Colonic mucosa (tissue), 4 donors: Measurements from ENCODE around the gene CLEC2B. TPM values are rescaled to one million over a fixed set of nuclear protein-coding genes. Genes with fewer than 3 reads are reported as not detected.

Experiments
- DNase-seq: peaks from one replicate; pipeline ENCODE4 v3.0.0-alpha.2; 2020
- H3K27ac ChIP-seq: fragments of 200-600 bp; one replicate; pipeline ENCODE4 v1.8.0; 2021
- H3K27me3 ChIP-seq: fragments of 200-600 bp; one replicate; pipeline ENCODE4 v1.8.0; 2021
- H3K36me3 ChIP-seq: fragments of 200-600 bp; one replicate; pipeline ENCODE4 v1.8.0; 2021
- H3K4me1 ChIP-seq: fragments of 200-600 bp; one replicate; pipeline ENCODE4 v1.8.0; 2021; ENCODE audit warnings: mild to moderate bottlenecking
- H3K4me3 ChIP-seq: fragments of 200-600 bp; one replicate; pipeline ENCODE4 v1.8.0; 2021
- H3K9ac ChIP-seq, 2 donors: one replicate each; pipeline ENCODE4 v1.7.0; 2013; ENCODE audit warnings: control low read depth in 2 of 2, low read depth in 2 of 2, low read length in 2 of 2
- H3K9me3 ChIP-seq: fragments of 200-600 bp; one replicate; pipeline ENCODE4 v1.8.0; 2021
- intact Hi-C: fragments of 100-400 bp; cut with DNase I; formaldehyde crosslinking; loops from one replicate; pipeline ENCODE4 v1.14.1; 2022
- total RNA-seq, 2 donors: library from RNA; stranded (reverse); fragmentation: NEBNext Ultra II Directional in 1 of 2; extraction: Animal tissue kit (Norgen Biotek cat#: 25700) in 1 of 2; gene quantifications; one replicate each; pipeline ENCODE4 v1.2.1, GENCODE V29; 2021
- TF ChIP-seq, protein P1 (sequence below): fragments of 200-600 bp; IDR thresholded peaks from one replicate; pipeline ENCODE4 v1.8.0; 2022; ENCODE audit warnings: antibody characterized with exemption, mild to moderate bottlenecking
- donor health status: healthy.
- donor health status: DM: no; HTN: no; CAD: no.
- donor health status: DM: no; HTN: no; CAD: no.

Gene CLEC2B
- total RNA-seq, 2 donors from 2014 or later = 1.7 to 6.7 TPM

- TF ChIP-seq, protein P1, sequence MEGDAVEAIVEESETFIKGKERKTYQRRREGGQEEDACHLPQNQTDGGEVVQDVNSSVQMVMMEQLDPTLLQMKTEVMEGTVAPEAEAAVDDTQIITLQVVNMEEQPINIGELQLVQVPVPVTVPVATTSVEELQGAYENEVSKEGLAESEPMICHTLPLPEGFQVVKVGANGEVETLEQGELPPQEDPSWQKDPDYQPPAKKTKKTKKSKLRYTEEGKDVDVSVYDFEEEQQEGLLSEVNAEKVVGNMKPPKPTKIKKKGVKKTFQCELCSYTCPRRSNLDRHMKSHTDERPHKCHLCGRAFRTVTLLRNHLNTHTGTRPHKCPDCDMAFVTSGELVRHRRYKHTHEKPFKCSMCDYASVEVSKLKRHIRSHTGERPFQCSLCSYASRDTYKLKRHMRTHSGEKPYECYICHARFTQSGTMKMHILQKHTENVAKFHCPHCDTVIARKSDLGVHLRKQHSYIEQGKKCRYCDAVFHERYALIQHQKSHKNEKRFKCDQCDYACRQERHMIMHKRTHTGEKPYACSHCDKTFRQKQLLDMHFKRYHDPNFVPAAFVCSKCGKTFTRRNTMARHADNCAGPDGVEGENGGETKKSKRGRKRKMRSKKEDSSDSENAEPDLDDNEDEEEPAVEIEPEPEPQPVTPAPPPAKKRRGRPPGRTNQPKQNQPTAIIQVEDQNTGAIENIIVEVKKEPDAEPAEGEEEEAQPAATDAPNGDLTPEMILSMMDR = no peak
- no peak for DNase-seq
- H3K9me3 ChIP-seq = no peaks in the 10 kb centered on the region
- no peaks in the 10 kb centered on the region for H3K36me3 ChIP-seq
- no peaks in the 10 kb centered on the region for H3K27me3 ChIP-seq
- no peaks in the 10 kb centered on the region for H3K4me1 ChIP-seq
- H3K9ac ChIP-seq = no peak overlapping the region
- H3K27ac ChIP-seq = no peak overlapping the region
- intact Hi-C loops = no loop called here
- H3K4me3 ChIP-seq = no peak overlapping the region
Observed at GRCh38 chr12:9897535-9897934, 28.4 kb upstream of the CLEC2B start.

DNA sequence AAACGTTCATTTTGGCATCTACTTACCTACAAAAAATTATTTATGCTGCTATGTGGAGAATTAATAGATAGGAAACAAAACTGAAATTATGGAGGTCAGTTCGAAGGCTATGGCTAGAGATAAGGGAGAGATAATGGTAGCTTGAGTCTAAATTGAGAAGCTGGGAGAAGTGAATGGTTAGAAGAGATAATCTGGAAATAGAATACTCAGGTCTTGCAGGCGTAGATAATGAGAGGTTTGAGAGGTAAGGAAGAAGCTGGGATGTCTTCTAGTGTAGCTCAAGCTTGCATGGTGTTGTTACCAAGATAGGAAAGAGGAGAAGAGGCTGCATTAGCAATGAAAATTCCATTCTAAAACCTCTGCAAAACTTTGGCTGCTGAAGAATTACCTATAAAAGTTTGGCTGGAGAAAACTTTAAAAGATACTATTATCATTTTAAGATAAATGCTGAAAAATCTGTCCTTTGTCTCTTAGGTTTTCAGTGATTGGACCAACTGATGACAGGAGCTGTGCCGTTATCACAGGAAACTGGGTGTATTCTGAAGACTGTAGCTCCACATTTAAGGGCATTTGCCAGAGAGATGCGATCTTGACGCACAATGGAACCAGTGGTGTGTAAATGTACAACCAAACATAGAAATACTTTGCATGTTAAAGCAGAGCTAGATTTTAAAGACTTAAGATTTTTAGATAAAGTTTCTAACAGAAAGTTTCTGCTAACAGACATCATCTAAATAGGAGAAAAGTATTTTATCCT, 26.2 kb upstream of the CLEC2B start:
- intact Hi-C loops = no loop called here
- no peaks in the 10 kb centered on the region for H3K9me3 ChIP-seq
- no peak overlapping the region for H3K27ac ChIP-seq
- H3K4me1 ChIP-seq = no peaks in the 10 kb centered on the region
- H3K4me3 ChIP-seq = no peak overlapping the region
- TF ChIP-seq, protein P1 = no peak
- H3K9ac ChIP-seq = no peak overlapping the region
- H3K36me3 ChIP-seq = no peaks in the 10 kb centered on the region
- no peak for DNase-seq
- no peaks in the 10 kb centered on the region for H3K27me3 ChIP-seq

- no peaks in the 10 kb centered on the region for H3K36me3 ChIP-seq
- H3K4me3 ChIP-seq = no peak overlapping the region
- no peaks in the 10 kb centered on the region for H3K27me3 ChIP-seq
- DNase-seq = no peak
- TF ChIP-seq, protein P1 = no peak
- H3K9me3 ChIP-seq = no peaks in the 10 kb centered on the region
- no peaks in the 10 kb centered on the region for H3K4me1 ChIP-seq
- intact Hi-C loops = no loop called here
- H3K9ac ChIP-seq = no peak overlapping the region
- H3K27ac ChIP-seq = no peak overlapping the region
Observed at GRCh38 chr12:9888665-9889273, 19.6 kb upstream of the CLEC2B start.

DNA sequence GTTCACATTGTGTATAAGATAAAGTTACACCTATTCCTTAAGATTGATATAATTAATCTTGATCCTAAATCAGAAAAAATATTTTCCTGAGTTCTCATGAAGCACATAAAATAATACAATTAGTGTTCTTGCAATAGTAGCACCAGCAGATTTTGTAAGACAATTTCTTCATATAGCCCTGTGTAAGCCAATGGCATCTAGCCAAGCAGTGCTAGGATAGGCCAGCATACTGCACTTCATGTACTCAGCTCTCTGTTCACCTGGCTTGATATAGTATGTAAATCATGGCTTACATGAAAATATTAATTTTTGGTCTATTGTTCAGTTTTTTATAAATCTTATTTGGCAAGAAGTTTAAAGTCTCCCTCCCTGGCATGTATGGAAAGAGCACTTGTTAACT, 14.0 kb upstream of the CLEC2B start:
- Histone ChIP-seq H3K27ac (no peak overlapping the region), H3K36me3 (no peaks in the 10 kb centered on the region), H3K4me1 (no peaks in the 10 kb centered on the region), H3K9ac (no peak overlapping the region), H3K4me3 (no peak overlapping the region), H3K27me3 (no peaks in the 10 kb centered on the region), H3K9me3 (no peaks in the 10 kb centered on the region)
- intact Hi-C loops = no loop called here
- TF ChIP-seq, protein P1 = no peak
- DNase-seq = no peak

DNA sequence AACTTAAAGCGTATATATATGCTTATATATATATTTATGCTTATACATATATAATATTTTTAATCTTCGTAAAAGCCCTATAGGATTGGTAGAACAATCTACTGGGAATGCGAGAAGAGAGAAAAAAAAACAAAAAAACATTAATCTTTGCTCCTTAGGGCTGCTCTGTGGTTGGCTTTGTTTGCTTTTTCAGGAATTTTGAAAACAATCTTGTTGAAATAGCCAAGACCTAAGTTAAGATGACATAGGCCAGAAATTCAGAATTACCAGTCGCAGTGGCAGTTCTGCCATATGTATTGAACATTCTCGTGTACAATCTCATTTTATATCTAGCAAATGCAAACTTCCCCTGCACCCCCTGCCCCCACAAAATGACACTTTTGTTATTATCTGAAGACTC, 12.8 kb upstream of the CLEC2B start:
- Histone ChIP-seq H3K9ac (no peak overlapping the region), H3K9me3 (no peaks in the 10 kb centered on the region), H3K27ac (no peak overlapping the region), H3K4me1 (no peaks in the 10 kb centered on the region), H3K4me3 (no peak overlapping the region), H3K27me3 (no peaks in the 10 kb centered on the region), H3K36me3 (no peaks in the 10 kb centered on the region)
- TF ChIP-seq, protein P1 = no peak
- DNase-seq = no peak
- intact Hi-C loops = no loop called here
